ENCODE data around the gene GPRASP3. TPM values are rescaled to one million over a fixed set of nuclear protein-coding genes. Genes with fewer than 3 reads are reported as not detected.

Gene GPRASP3
- total and polyA plus RNA-seq, 2 of the 4 experiments (the other 2 are of a cell fraction) = 2.2 to 8.1 TPM

GRCh38 chrX:102765809-102766208 lies 45.3 kb downstream of the GPRASP3 start:
- no peak overlapping the region for H3K56ac ChIP-seq (ENCODE audit: extremely low read depth, insufficient read depth, low read length)
- no peak overlapping the region for H3K14ac ChIP-seq (replicated peaks; ENCODE audit: low read depth, low read length)
- WGBS, 2 experiments (ENCODE audit: extremely low coverage in 2 of 2, insufficient read length in 1 of 2) = no CpG with 5 or more reads among the region's 4 CpGs
- in situ Hi-C loops (cut with MboI; ENCODE audit: low sequenced_read_pairs) = no loop called here
- CTCF ChIA-PET = no interaction called here
- TF ChIP-seq SMC3 (IDR thresholded peaks at IDR 0.05; ENCODE audit: low read depth, low read length) = no peak
- peak; percentile 72 for TF ChIP-seq BHLHE40 (IDR thresholded peaks at IDR 0.05; ENCODE audit: low read depth, low read length)
- no peak for TF ChIP-seq CTCF (conservative IDR thresholded peaks at IDR 0.05; ENCODE audit: low read depth, low read length)
- TF ChIP-seq, protein P1, sequence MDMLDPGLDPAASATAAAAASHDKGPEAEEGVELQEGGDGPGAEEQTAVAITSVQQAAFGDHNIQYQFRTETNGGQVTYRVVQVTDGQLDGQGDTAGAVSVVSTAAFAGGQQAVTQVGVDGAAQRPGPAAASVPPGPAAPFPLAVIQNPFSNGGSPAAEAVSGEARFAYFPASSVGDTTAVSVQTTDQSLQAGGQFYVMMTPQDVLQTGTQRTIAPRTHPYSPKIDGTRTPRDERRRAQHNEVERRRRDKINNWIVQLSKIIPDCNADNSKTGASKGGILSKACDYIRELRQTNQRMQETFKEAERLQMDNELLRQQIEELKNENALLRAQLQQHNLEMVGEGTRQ (IDR thresholded peaks at IDR 0.05; ENCODE audit: low read depth, low read length) = 0 out of 2 replicates have a peak, but pooled peaks have one; percentile 4
- TF ChIP-seq MXI1 (IDR thresholded peaks at IDR 0.05; ENCODE audit: borderline replicate concordance, low read depth, low read length) = peak; percentile 71
- H2BK5ac ChIP-seq (ENCODE audit: low read depth, low read length, poor library complexity, severe bottlenecking) = no peak overlapping the region
- no peak overlapping the region for H3K4me2 ChIP-seq (ENCODE audit: low read depth, low read length)
- ATAC-seq (ENCODE audit: low read depth) (peak; percentile 53), DNase-seq (peak; percentile 68)
- H3K4me3 ChIP-seq (ENCODE audit: insufficient read depth, low read depth, low read length) = no peak overlapping the region
- peak overlapping the region; percentile 60; the same call in 1 of the 3 replicates for H2BK15ac ChIP-seq (ENCODE audit: low read depth, low read length)
- no peak overlapping the region for H3K9ac ChIP-seq (ENCODE audit: low read depth, low read length)
- H4K8ac ChIP-seq (ENCODE audit: low read depth in 2 of 2, low read length in 2 of 2) = no peak overlapping the region; a peak in 1 of 4 replicates
- peak overlapping the region; percentile 1; the same call in 1 of the 2 replicates for H3K27ac ChIP-seq (ENCODE audit: insufficient read depth, low read length)
- intact Hi-C loops (cut with micrococcal nuclease) = loop anchor here (5.0 kb wide), 1 partner anchor 169 kb away; the partner anchor contains the start of gene ARMCX5
- dilution Hi-C loops (cut with HindIII; ENCODE audit: low sequenced_read_pairs, unreplicated experiment) = no loop called here
- no peaks in the 10 kb centered on the region for H3K9me3 ChIP-seq (ENCODE audit: control insufficient read depth, insufficient read depth, low read length)
- peak overlapping the region; percentile 16; the same call in 1 of the 2 replicates for H3K4ac ChIP-seq (ENCODE audit: low read depth, low read length)
- H2AK5ac ChIP-seq (ENCODE audit: low read depth, low read length) = peak overlapping the region; percentile 44; the same call in 1 of the 2 replicates
- no peak overlapping the region for H2BK120ac ChIP-seq (ENCODE audit: low read depth, low read length)
- BruUV-seq (replicated peaks) = no TSS peak
- peaks cover 3% of the 10 kb centered on the region; the same call in 1 of the 2 replicates for H4K20me1 ChIP-seq (ENCODE audit: insufficient read depth, low read length)
- H3K4me1 ChIP-seq (ENCODE audit: control insufficient read depth, insufficient read depth, low read length) = peaks cover 4% of the 10 kb centered on the region
- 0 out of 2 replicates have a peak, but pooled peaks cover 1% of the 10 kb centered on the region for H3K27me3 ChIP-seq (ENCODE audit: control insufficient read depth, insufficient read depth, low read length)
- POLR2A ChIA-PET (ENCODE audit: unreplicated experiment) = no interaction called here
- peak overlapping the region; percentile 18 for H2AFZ ChIP-seq (replicated peaks; ENCODE audit: low read length, poor library complexity)
- no peak overlapping the region for H4K91ac ChIP-seq (ENCODE audit: insufficient read depth, low read depth, low read length)
- no peak overlapping the region for H3K23ac ChIP-seq (ENCODE audit: low read depth, low read length)
- peaks cover 0 to 5% of the 10 kb centered on the region in 2 experiments; a peak in 2 of 4 replicates for H3K79me1 ChIP-seq (ENCODE audit: low read depth in 1 of 2, low read length in 2 of 2)
- peak overlapping the region; percentile 83 for H2AK9ac ChIP-seq (replicated peaks; ENCODE audit: low read depth, low read length, poor library complexity)
- H3K18ac ChIP-seq (ENCODE audit: low read depth, low read length) = no peak overlapping the region
- no peaks in the 10 kb centered on the region for H3K9me1 ChIP-seq (ENCODE audit: insufficient read depth, low read length)
- no peak overlapping the region; the same call in 1 of the 2 replicates for H2BK20ac ChIP-seq (ENCODE audit: low read depth, low read length)
- no peak overlapping the region for H4K5ac ChIP-seq (ENCODE audit: low read depth, low read length)
- no peaks in the 10 kb centered on the region for H3K36me3 ChIP-seq (ENCODE audit: control insufficient read depth, insufficient read depth, low read length)
